ENCODE measurements around the gene FEM1B. TPM values are rescaled to one million over a fixed set of nuclear protein-coding genes. Genes with fewer than 3 reads are reported as not detected.

FEM1B gene
- total and polyA plus RNA-seq, 12 donors: 10.5 to 101 (median 66.9) TPM

GRCh38 chr15:68305420-68305871 is 27.9 kb downstream of the FEM1B start:
- H3K9me3 ChIP-seq: no peaks in the 10 kb centered on the region
- TF ChIP-seq CTCF (IDR thresholded peaks at IDR 0.05): no peak
- no peak overlapping the region for H3K27ac ChIP-seq
- no peak overlapping the region for H3K4me3 ChIP-seq
- peaks cover 0 to 23% (median 10%) of the 10 kb centered on the region in 9 donors for H3K4me1 ChIP-seq
- peak in 1 of 8 donors; percentile 8 for ATAC-seq
- DNase-seq: no peak
- no peaks in the 10 kb centered on the region for H3K27me3 ChIP-seq
- no peaks in the 10 kb centered on the region for H3K36me3 ChIP-seq
- intact Hi-C loops (cut with DNase I): loop anchor here in 9 of 10 donors (5.0 to 10.0 kb wide), 6 partner anchors 51 to 369 kb away; no protein-coding TSS in a partner anchor
- 56 to 65% methylated on average over 6 of the region's 6 CpGs for WGBS, 2 donors

GRCh38 chr15:68307131-68307928 is 29.8 kb downstream of the FEM1B start:
- ATAC-seq: peak in 1 of 8 donors; percentile 2
- WGBS, 2 donors: 76 to 77% methylated on average over 14 of the region's 14 CpGs
- peak in 1 of 2 donors; percentile 3 for DNase-seq
- Histone ChIP-seq H3K9me3 (no peaks in the 10 kb centered on the region), H3K4me3 (no peak overlapping the region), H3K36me3 (peaks cover 0 to 6% (median 0%) of the 10 kb centered on the region in 9 donors), H3K27ac (no peak overlapping the region), H3K27me3 (no peaks in the 10 kb centered on the region), H3K4me1 (peaks cover 0 to 23% (median 10%) of the 10 kb centered on the region in 9 donors)
- intact Hi-C loops (cut with DNase I): loop anchor here (1.0 to 10.0 kb wide), 10 partner anchors 53 to 367 kb away; no protein-coding TSS in a partner anchor
- no peak for TF ChIP-seq CTCF (IDR thresholded peaks at IDR 0.05)

GRCh38 chr15:68309024-68309423 is 31.5 kb downstream of the FEM1B start:
- Histone ChIP-seq H3K36me3 (peaks cover 0 to 12% (median 0%) of the 10 kb centered on the region in 9 donors), H3K27me3 (peaks cover 0 to 2% (median 0%) of the 10 kb centered on the region in 7 donors), H3K4me3 (no peak overlapping the region), H3K27ac (no peak overlapping the region), H3K4me1 (peaks cover 0 to 23% (median 10%) of the 10 kb centered on the region in 9 donors), H3K9me3 (no peaks in the 10 kb centered on the region)
- TF ChIP-seq CTCF (IDR thresholded peaks at IDR 0.05): no peak
- ATAC-seq (no peak), DNase-seq (no peak)
- intact Hi-C loops (cut with DNase I): loop anchor here in 9 of 10 donors (5.0 to 10.0 kb wide), 6 partner anchors 54 to 366 kb away; no protein-coding TSS in a partner anchor
- WGBS, 2 donors: 79 to 91% methylated on average over 3 of the region's 3 CpGs

- peaks cover 0 to 14% (median 0%) of the 10 kb centered on the region in 9 donors for H3K36me3 ChIP-seq
- TF ChIP-seq CTCF (IDR thresholded peaks at IDR 0.05): no peak
- intact Hi-C loops (cut with DNase I): loop anchor here in 1 of 10 donors (5.0 kb wide), 1 partner anchor 72 kb away; no protein-coding TSS in a partner anchor
- WGBS, 2 donors: 56 to 57% methylated on average over 7 of the region's 7 CpGs
- no peak overlapping the region for H3K4me3 ChIP-seq
- DNase-seq (peak; percentile 34 to 36), ATAC-seq (peak; percentile 20 to 84 (median 68))
- peaks cover 0 to 3% (median 0%) of the 10 kb centered on the region in 7 donors for H3K27me3 ChIP-seq
- peaks cover 0 to 24% (median 15%) of the 10 kb centered on the region in 9 donors for H3K4me1 ChIP-seq
- no peaks in the 10 kb centered on the region for H3K9me3 ChIP-seq
- H3K27ac ChIP-seq: peak overlapping the region in 8 of 10 donors; percentile 0 to 65 (median 30)
Measured at GRCh38 chr15:68310178-68310803, 32.7 kb downstream of the FEM1B start.

All from heart right ventricle (tissue), 16 donors.